Measurements from ENCODE around the gene UPK1A.

GRCh38 chr19:35721374-35721773 lies 55.1 kb downstream of the UPK1A start:
- TF ChIP-seq REST (IDR thresholded peaks at IDR 0.05; ENCODE audit: low read depth), result no peak
- no peak for TF ChIP-seq MAX (IDR thresholded peaks at IDR 0.05)
- no peak for TF ChIP-seq CEBPB (IDR thresholded peaks at IDR 0.05)
- TF ChIP-seq EGR1 (IDR thresholded peaks at IDR 0.05), result no peak
- no peak for TF ChIP-seq TCF12 (IDR thresholded peaks at IDR 0.05; ENCODE audit: low read depth)
- TF ChIP-seq CREB1 (IDR thresholded peaks at IDR 0.05; ENCODE audit: low read depth), result no peak
- TF ChIP-seq RAD21 (IDR thresholded peaks at IDR 0.05; ENCODE audit: low read depth), result no peak
- no peak for TF ChIP-seq FOXM1 (IDR thresholded peaks at IDR 0.05; ENCODE audit: borderline replicate concordance, low read depth)
- no peak for TF ChIP-seq NFIC (IDR thresholded peaks at IDR 0.05)
- TF ChIP-seq TAF1 (IDR thresholded peaks at IDR 0.05; ENCODE audit: low read depth), result no peak
- TF ChIP-seq YY1 (IDR thresholded peaks at IDR 0.05; ENCODE audit: low read depth), result no peak
- TF ChIP-seq EP300 (IDR thresholded peaks at IDR 0.05; ENCODE audit: borderline replicate concordance), result no peak
- TF ChIP-seq USF1 (IDR thresholded peaks at IDR 0.05), result no peak
- TF ChIP-seq ZBTB7A (IDR thresholded peaks at IDR 0.05; ENCODE audit: low read depth), result no peak

Measured in Ishikawa (cell line).